KG1 (cell line): ENCODE results near the gene RHBDF2.

Source experiments
- DNase-seq: peaks from one replicate; lab custom pipeline; 2025; lab: John Stamatoyannopoulos, UW

The RHBDF2 gene

GRCh38 chr17:76501827-76502307, 644 bp upstream of the RHBDF2 start:
- no peak for DNase-seq

- no peak for DNase-seq
Observed at GRCh38 chr17:76500747-76501017, 541 bp downstream of the RHBDF2 start.

GRCh38 chr17:76500074-76500746, 1.0 kb downstream of the RHBDF2 start:
- DNase-seq = no peak

- no peak for DNase-seq
Observed at GRCh38 chr17:76499267-76499667, 2.0 kb downstream of the RHBDF2 start.

- DNase-seq = no peak
Observed at GRCh38 chr17:76498876-76499251, 2.4 kb downstream of the RHBDF2 start.

GRCh38 chr17:76497979-76498875, 3.0 kb downstream of the RHBDF2 start:
- DNase-seq = no peak

GRCh38 chr17:76497699-76497978, 3.6 kb downstream of the RHBDF2 start:
- no peak for DNase-seq

- no peak for DNase-seq
Observed at GRCh38 chr17:76496464-76496863, 4.8 kb downstream of the RHBDF2 start.

- no peak for DNase-seq
Observed at GRCh38 chr17:76495663-76496400, 5.4 kb downstream of the RHBDF2 start.

GRCh38 chr17:76493505-76494167, 7.6 kb downstream of the RHBDF2 start:
- no peak for DNase-seq

GRCh38 chr17:76492989-76493501, 8.2 kb downstream of the RHBDF2 start:
- DNase-seq = peak; percentile 45

GRCh38 chr17:76492123-76492988, 8.9 kb downstream of the RHBDF2 start:
- DNase-seq = no peak

- no peak for DNase-seq
Observed at GRCh38 chr17:76491271-76492122, 9.7 kb downstream of the RHBDF2 start.

GRCh38 chr17:76490112-76490710, 11.0 kb downstream of the RHBDF2 start:
- no peak for DNase-seq

- DNase-seq = no peak
Observed at GRCh38 chr17:76487451-76488192, 13.6 kb downstream of the RHBDF2 start.

- no peak for DNase-seq
Observed at GRCh38 chr17:76485569-76485968, 15.7 kb downstream of the RHBDF2 start.

GRCh38 chr17:76484228-76484725, 16.9 kb downstream of the RHBDF2 start:
- DNase-seq = no peak

- DNase-seq = no peak
Observed at GRCh38 chr17:76481071-76481655, 20.1 kb downstream of the RHBDF2 start.

- no peak for DNase-seq
Observed at GRCh38 chr17:76480632-76481031, 20.6 kb downstream of the RHBDF2 start.
